Erythroblast (primary cell): ENCODE measurements around the gene GNG7.

ENCODE experiments used
- GATA1 ChIP-seq: IDR thresholded peaks from 2 replicates; pipeline ENCODE4 v1.6.1; 2011; ENCODE audit warnings: low read depth, mild to moderate bottlenecking, control low read depth, low read length, moderate library complexity
- POLR2A ChIP-seq: IDR thresholded peaks from 2 replicates; pipeline ENCODE4 v1.6.1; 2011; ENCODE audit warnings: mild to moderate bottlenecking, low read length

- TF ChIP-seq POLR2A (no peak), GATA1 (no peak)
Observed at GRCh38 chr19:2717638-2718541, 15.4 kb upstream of the GNG7 start.
